ENCODE measurements around the gene RTBDN. TPM values are rescaled to one million over a fixed set of nuclear protein-coding genes. Genes with fewer than 3 reads are reported as not detected.
A peak's percentile ranks its signal among the peaks of the same experiment; 100 is the strongest.

The RTBDN gene
- total RNA-seq, 1 donor from 2014 or later, result 4.8 TPM

GRCh38 chr19:12788682-12789097 lies 45.7 kb downstream of the RTBDN start:
- DNase-seq, result peak; percentile 63
- no peak for TF ChIP-seq CTCF (IDR thresholded peaks at IDR 0.05; ENCODE audit: partially characterized antibody, unreplicated experiment)
- peak overlapping the region; percentile 82 for H3K27ac Mint-ChIP-seq (ENCODE audit: unreplicated experiment)

GRCh38 chr19:12788042-12788681 lies 46.2 kb downstream of the RTBDN start:
- no peak for TF ChIP-seq CTCF (IDR thresholded peaks at IDR 0.05; ENCODE audit: partially characterized antibody, unreplicated experiment)
- Mint-ChIP-seq H3K4me1 (ENCODE audit: low read depth, unreplicated experiment) (peaks cover 17% of the 10 kb centered on the region), H3K36me3 (ENCODE audit: unreplicated experiment) (no peaks in the 10 kb centered on the region), H3K4me3 (ENCODE audit: unreplicated experiment) (peak overlapping the region; percentile 57), H3K27ac (ENCODE audit: unreplicated experiment) (peak overlapping the region; percentile 82), H3K9me3 (ENCODE audit: unreplicated experiment) (peaks cover 14% of the 10 kb centered on the region), H3K27me3 (ENCODE audit: unreplicated experiment) (peaks cover 9% of the 10 kb centered on the region)
- DNase-seq, result no peak

More at GRCh38 chr19:12788682-12789097, 45.7 kb downstream of the RTBDN start:
- Mint-ChIP-seq H3K9me3 (ENCODE audit: unreplicated experiment) (peaks cover 12% of the 10 kb centered on the region), H3K4me1 (ENCODE audit: low read depth, unreplicated experiment) (peaks cover 14% of the 10 kb centered on the region), H3K4me3 (ENCODE audit: unreplicated experiment) (peak overlapping the region; percentile 79), H3K36me3 (ENCODE audit: unreplicated experiment) (no peaks in the 10 kb centered on the region), H3K27me3 (ENCODE audit: unreplicated experiment) (peaks cover 6% of the 10 kb centered on the region)

GRCh38 chr19:12787458-12787857 lies 46.9 kb downstream of the RTBDN start:
- Mint-ChIP-seq H3K27me3 (ENCODE audit: unreplicated experiment) (peaks cover 9% of the 10 kb centered on the region), H3K4me3 (ENCODE audit: unreplicated experiment) (no peak overlapping the region), H3K27ac (ENCODE audit: unreplicated experiment) (no peak overlapping the region), H3K9me3 (ENCODE audit: unreplicated experiment) (peaks cover 10% of the 10 kb centered on the region), H3K4me1 (ENCODE audit: low read depth, unreplicated experiment) (peaks cover 17% of the 10 kb centered on the region), H3K36me3 (ENCODE audit: unreplicated experiment) (no peaks in the 10 kb centered on the region)
- DNase-seq, result no peak
- TF ChIP-seq CTCF (IDR thresholded peaks at IDR 0.05; ENCODE audit: partially characterized antibody, unreplicated experiment), result no peak

GRCh38 chr19:12786952-12787351 lies 47.4 kb downstream of the RTBDN start:
- H3K27ac Mint-ChIP-seq (ENCODE audit: unreplicated experiment), result no peak overlapping the region
- H3K4me3 Mint-ChIP-seq (ENCODE audit: unreplicated experiment), result no peak overlapping the region
- H3K36me3 Mint-ChIP-seq (ENCODE audit: unreplicated experiment), result no peaks in the 10 kb centered on the region
- DNase-seq, result no peak
- H3K9me3 Mint-ChIP-seq (ENCODE audit: unreplicated experiment), result peaks cover 10% of the 10 kb centered on the region
- H3K4me1 Mint-ChIP-seq (ENCODE audit: low read depth, unreplicated experiment), result peaks cover 19% of the 10 kb centered on the region
- no peak for TF ChIP-seq CTCF (IDR thresholded peaks at IDR 0.05; ENCODE audit: partially characterized antibody, unreplicated experiment)
- peaks cover 10% of the 10 kb centered on the region for H3K27me3 Mint-ChIP-seq (ENCODE audit: unreplicated experiment)

- TF ChIP-seq CTCF (IDR thresholded peaks at IDR 0.05; ENCODE audit: partially characterized antibody, unreplicated experiment), result no peak
- Mint-ChIP-seq H3K36me3 (ENCODE audit: unreplicated experiment) (no peaks in the 10 kb centered on the region), H3K27me3 (ENCODE audit: unreplicated experiment) (peaks cover 10% of the 10 kb centered on the region), H3K9me3 (ENCODE audit: unreplicated experiment) (peaks cover 10% of the 10 kb centered on the region), H3K4me3 (ENCODE audit: unreplicated experiment) (no peak overlapping the region), H3K4me1 (ENCODE audit: low read depth, unreplicated experiment) (peaks cover 19% of the 10 kb centered on the region), H3K27ac (ENCODE audit: unreplicated experiment) (no peak overlapping the region)
- DNase-seq, result no peak
Observed at GRCh38 chr19:12786141-12786870, 48.1 kb downstream of the RTBDN start.
